VCaP (cell line): ENCODE measurements around the gene SP2.
"Not testable (repeated sequence)": the region's sequence is repeated elsewhere in the genome, so short reads cannot be mapped to it uniquely, and the experiment has no call there.

ENCODE experiments used
- H3K27ac ChIP-seq: fragments of 450-650 bp; 2 replicates; pipeline ENCODE4 v1.5.1; 2017
- CTCF ChIP-seq: fragments of 450-650 bp; conservative IDR thresholded peaks from 2 replicates; pipeline ENCODE4 v1.5.1; 2017; ENCODE audit warnings: mild to moderate bottlenecking, moderate library complexity

SP2 gene

GRCh38 chr17:47931848-47932247 lies 35.8 kb downstream of the SP2 start:
- no peak for TF ChIP-seq CTCF
- no peak overlapping the region for H3K27ac ChIP-seq

- TF ChIP-seq CTCF: no peak
- no peak overlapping the region for H3K27ac ChIP-seq
These were observed 38.8 kb downstream of the SP2 start for GRCh38 chr17:47934856-47935255.

- H3K27ac ChIP-seq: not testable (repeated sequence)
These were observed 39.4 kb downstream of the SP2 start for GRCh38 chr17:47935468-47935867.

- H3K27ac ChIP-seq: no peak overlapping the region
- no peak for TF ChIP-seq CTCF
These were observed 39.9 kb downstream of the SP2 start for GRCh38 chr17:47935961-47936360.

- no peak for TF ChIP-seq CTCF
- no peak overlapping the region for H3K27ac ChIP-seq
These were observed 41.9 kb downstream of the SP2 start for GRCh38 chr17:47937941-47938340.

GRCh38 chr17:47941246-47942095 lies 45.4 kb downstream of the SP2 start, which contains the start of gene PNPO:
Gene PNPO (plus strand): TSS chr17:47941571. CDS start chr17:47941676, 105 bp downstream.
- peak within 1 kb of the TSS; percentile 87 for H3K27ac ChIP-seq
- TF ChIP-seq CTCF: 0 out of 2 replicates have a peak, but pooled peaks have one; percentile 11

GRCh38 chr17:47942096-47942510 lies 46.1 kb downstream of the SP2 start:
- peak overlapping the region; percentile 87 for H3K27ac ChIP-seq
- no peak for TF ChIP-seq CTCF

- peak overlapping the region; percentile 87; the same call in 1 of the 2 replicates for H3K27ac ChIP-seq
- no peak for TF ChIP-seq CTCF
These were observed 46.5 kb downstream of the SP2 start for GRCh38 chr17:47942568-47942967.
